BJ (cell line): Measurements from ENCODE around the gene RPL26. TPM values are rescaled to one million over a fixed set of nuclear protein-coding genes. Genes with fewer than 3 reads are reported as not detected.

Source experiments
- CTCF ChIA-PET: fragments of 350-600 bp; formaldehyde crosslinking; extraction: SDS; loops from one replicate; lab custom pipeline; 2021; ENCODE audit warnings: antibody characterized with exemption, inconsistent platforms; lab: Yijun Ruan, JAX
- POLR2A ChIA-PET: fragments of 300-600 bp; sonication (Branson Sonifier 250); formaldehyde crosslinking; extraction: SDS; loops from one replicate; lab custom pipeline; 2021; ENCODE audit warnings: antibody characterized with exemption; lab: Charles Lee
- DNase-seq: peaks from one replicate; pipeline ENCODE4 v3.0.0-alpha.2; 2011; ENCODE audit warnings: low read depth
- H3K27me3 ChIP-seq: 2 replicates; pipeline ENCODE4 v1.6.0; 2011; ENCODE audit warnings: low read length; ENCODE audit not compliant: control insufficient read depth, insufficient read depth
- H3K36me3 ChIP-seq: 2 replicates; pipeline ENCODE4 v1.5.1; 2011; ENCODE audit warnings: low read length; ENCODE audit not compliant: control insufficient read depth, insufficient read depth
- H3K4me3 ChIP-seq: 2 replicates; pipeline ENCODE4 v1.5.1; 2011; ENCODE audit warnings: low read depth, mild to moderate bottlenecking, control low read depth, low read length
- polyA plus RNA-seq: library from polyadenylated mRNA; depleted of rRNA; stranded (reverse); fragments of >200 nt; gene quantifications from 2 replicates; pipeline ENCODE4 v1.2.3, GENCODE V29; 2011
- TF ChIP-seq, protein P1 (sequence below): IDR thresholded peaks from 2 replicates; pipeline ENCODE4 v1.5.1; 2011; ENCODE audit warnings: low read depth, mild to moderate bottlenecking, control low read depth, inconsistent platforms, low read length, moderate library complexity; ENCODE audit not compliant: insufficient read depth

RPL26 gene
- polyA plus RNA-seq, 1 experiment, result 2,021 TPM

DNA sequence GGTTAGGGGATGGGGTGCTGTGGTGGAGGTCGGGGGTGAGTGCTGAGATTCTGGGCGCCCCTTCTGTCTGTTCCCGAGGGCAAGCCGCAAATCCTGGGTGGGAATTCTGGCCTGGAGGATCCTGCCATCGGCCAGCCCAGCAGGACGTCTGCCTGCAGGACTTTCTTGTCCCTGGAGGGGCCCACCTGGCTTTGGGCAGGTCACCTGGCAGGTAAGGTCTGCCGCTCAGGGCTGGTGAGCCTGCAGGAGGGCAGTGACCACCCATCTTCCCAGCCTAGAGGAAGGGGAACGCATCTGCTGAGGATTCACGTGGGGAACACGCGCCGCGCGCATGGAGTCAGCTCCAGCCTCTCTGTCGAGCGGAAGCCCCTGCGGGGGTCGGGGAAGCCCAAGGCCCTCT, 9.3 kb upstream of the RPL26 start:
- POLR2A ChIA-PET, result no interaction called here
- TF ChIP-seq, protein P1, sequence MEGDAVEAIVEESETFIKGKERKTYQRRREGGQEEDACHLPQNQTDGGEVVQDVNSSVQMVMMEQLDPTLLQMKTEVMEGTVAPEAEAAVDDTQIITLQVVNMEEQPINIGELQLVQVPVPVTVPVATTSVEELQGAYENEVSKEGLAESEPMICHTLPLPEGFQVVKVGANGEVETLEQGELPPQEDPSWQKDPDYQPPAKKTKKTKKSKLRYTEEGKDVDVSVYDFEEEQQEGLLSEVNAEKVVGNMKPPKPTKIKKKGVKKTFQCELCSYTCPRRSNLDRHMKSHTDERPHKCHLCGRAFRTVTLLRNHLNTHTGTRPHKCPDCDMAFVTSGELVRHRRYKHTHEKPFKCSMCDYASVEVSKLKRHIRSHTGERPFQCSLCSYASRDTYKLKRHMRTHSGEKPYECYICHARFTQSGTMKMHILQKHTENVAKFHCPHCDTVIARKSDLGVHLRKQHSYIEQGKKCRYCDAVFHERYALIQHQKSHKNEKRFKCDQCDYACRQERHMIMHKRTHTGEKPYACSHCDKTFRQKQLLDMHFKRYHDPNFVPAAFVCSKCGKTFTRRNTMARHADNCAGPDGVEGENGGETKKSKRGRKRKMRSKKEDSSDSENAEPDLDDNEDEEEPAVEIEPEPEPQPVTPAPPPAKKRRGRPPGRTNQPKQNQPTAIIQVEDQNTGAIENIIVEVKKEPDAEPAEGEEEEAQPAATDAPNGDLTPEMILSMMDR, result no peak
- CTCF ChIA-PET, result interaction anchor here (1.0 to 4.7 kb wide), 3 partner anchors 9 to 354 kb away, joined by 3 to 22 read pairs (median 10); no protein-coding TSS in a partner anchor
- no peak overlapping the region for H3K4me3 ChIP-seq
- H3K36me3 ChIP-seq, result no peaks in the 10 kb centered on the region
- DNase-seq, result no peak
- peaks cover 4% of the 10 kb centered on the region for H3K27me3 ChIP-seq

DNA sequence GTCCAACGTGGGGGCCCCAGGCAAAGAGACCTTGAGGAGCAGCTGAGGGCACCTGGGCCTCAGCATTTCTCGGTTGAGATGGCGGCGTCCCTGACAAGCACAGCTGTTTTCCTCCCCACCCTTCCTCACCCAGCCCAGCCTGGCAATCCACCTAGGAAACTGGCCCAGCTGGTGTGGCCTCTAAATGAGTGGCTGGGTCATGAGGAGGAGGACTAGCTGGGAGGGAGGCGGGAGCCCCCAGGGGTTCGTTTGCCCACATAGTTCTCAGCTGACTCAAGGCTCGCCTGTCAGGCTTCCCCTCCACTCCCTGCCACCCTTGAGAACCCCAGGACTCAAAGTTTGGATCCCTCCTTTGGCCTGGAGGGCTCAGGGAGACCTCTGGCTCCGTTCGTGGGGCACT, 8.7 kb upstream of the RPL26 start:
- H3K36me3 ChIP-seq, result no peaks in the 10 kb centered on the region
- TF ChIP-seq, protein P1, result no peak
- POLR2A ChIA-PET, result no interaction called here
- H3K27me3 ChIP-seq, result peaks cover 4% of the 10 kb centered on the region
- no peak for DNase-seq
- CTCF ChIA-PET, result interaction anchor here (1.0 to 4.7 kb wide), 3 partner anchors 8 to 355 kb away, joined by 3 to 22 read pairs (median 10); no protein-coding TSS in a partner anchor
- H3K4me3 ChIP-seq, result no peak overlapping the region

DNA sequence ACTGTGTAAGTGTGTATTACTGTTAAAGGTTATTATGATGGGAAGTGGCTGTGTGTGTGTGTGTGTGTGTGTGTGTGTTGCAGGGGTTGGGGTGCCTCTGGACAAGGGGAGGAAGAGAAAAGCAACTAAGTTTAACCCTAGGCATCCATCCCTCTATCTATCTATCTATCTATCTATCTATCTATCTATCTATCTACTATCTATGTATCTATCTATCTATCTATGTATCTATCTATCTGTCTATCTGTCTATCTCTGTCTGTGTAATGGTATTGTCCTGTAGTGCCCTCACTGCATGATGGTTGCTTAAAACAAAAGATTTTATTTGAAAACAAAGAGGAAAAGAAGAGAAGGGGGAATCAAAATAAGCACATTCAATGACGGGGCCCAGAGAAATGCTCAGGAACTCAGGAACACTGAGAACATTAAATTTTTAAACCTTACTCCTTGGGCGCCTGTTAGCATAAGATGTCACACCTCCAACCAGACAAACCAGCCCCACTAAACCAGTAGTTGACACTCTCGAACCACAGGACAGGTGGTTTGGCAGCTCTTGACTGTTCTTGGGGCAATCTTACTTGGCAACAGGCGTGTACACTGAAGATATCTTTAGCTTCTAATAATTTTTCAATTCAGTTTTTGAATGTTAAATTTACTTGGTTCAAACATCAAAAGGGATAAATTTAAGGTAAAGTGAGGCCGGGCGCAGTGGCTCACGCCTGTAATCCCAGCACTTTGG, 5.1 kb upstream of the RPL26 start:
- ChIA-PET POLR2A (no interaction called here), CTCF (no interaction called here)
- DNase-seq, result no peak
- Histone ChIP-seq H3K36me3 (no peaks in the 10 kb centered on the region), H3K4me3 (no peak overlapping the region), H3K27me3 (no peaks in the 10 kb centered on the region)
- TF ChIP-seq, protein P1, result no peak

DNA sequence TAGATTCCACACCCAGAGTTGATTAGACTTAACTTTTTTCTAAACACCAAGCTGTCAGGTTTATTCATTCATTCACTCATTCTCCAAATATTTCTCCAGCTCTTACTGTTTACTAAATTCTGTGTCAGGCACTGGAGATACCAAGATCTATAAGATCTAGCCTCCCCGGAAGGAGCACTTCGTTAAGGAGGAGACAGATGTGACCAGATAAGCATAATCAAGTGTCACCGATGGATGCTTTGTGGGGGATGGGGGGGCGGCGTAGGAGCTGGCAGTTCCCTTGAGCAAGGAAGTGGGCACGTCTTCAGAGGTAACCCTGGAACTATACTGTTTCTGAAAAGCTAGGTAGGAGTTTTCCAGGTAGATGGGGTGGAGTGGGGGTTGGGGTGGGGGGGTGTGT, 3.8 kb upstream of the RPL26 start:
- Histone ChIP-seq H3K4me3 (no peak overlapping the region), H3K36me3 (no peaks in the 10 kb centered on the region), H3K27me3 (no peaks in the 10 kb centered on the region)
- ChIA-PET CTCF (interaction anchor here (0.6 to 1.0 kb wide), 5 partner anchors 10 to 355 kb away, joined by 3 to 7 read pairs (median 4); no protein-coding TSS in a partner anchor), POLR2A (no interaction called here)
- DNase-seq, result no peak
- TF ChIP-seq, protein P1, result no peak

DNA sequence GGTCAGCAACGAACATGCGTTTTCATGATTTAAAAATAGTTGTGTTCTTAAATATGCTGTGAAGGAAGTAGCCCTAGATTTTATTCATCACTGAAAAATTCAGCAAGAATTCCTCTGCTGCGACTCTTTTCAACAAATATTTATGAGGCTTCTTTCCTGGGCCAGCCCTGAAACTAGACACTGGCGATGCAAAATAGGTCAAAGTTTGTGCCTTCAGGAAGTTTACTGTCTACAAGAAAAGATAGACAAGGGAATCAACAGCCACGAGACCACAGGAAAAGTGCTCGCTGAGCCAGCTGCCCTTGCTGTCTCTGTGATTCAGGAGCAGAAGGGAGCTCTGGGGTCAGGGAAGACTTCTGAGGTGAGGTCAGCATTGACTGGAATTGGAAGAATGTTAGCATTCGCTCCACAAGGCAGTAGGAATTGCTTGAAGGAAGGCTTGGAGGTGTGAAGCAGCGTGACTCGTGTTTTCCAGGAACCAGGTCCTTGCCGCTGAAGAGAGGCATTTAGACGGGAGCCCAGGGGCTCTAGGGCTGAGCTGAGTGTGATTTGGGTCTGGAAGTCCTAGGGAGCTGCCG, 1.9 kb upstream of the RPL26 start:
- TF ChIP-seq, protein P1, result no peak
- Histone ChIP-seq H3K36me3 (peaks cover 6% of the 10 kb centered on the region), H3K27me3 (no peaks in the 10 kb centered on the region), H3K4me3 (no peak overlapping the region)
- peak; percentile 91 for DNase-seq
- CTCF ChIA-PET, result interaction anchor here (0.7 to 2.0 kb wide), 5 partner anchors 19 to 402 kb away, joined by 3 to 6 read pairs (median 3); no protein-coding TSS in a partner anchor
- POLR2A ChIA-PET, result interaction anchor here (1.2 kb wide), 1 partner anchor 50 kb away, joined by 4 read pairs; the partner anchor contains the start of gene NDEL1
